Type B pancreatic cell (in vitro differentiated cells): ENCODE results near the gene PLXNA1. TPM values are rescaled to one million over a fixed set of nuclear protein-coding genes. Genes with fewer than 3 reads are reported as not detected.

ENCODE experiments used
- DNase-seq: peaks from one replicate; pipeline ENCODE4 v3.0.0; 2021; ENCODE audit warnings: mixed read lengths; ENCODE audit not compliant: unreplicated experiment; ENCODE audit errors: extremely low spot score
- H3K27ac Mint-ChIP-seq: 2 replicates; pipeline ENCODE4 v1.8.0; 2021; ENCODE audit warnings: mild to moderate bottlenecking, mixed read lengths
- H3K27me3 Mint-ChIP-seq: 2 replicates; pipeline ENCODE4 v1.8.0; 2021; ENCODE audit warnings: mixed read lengths
- H3K36me3 Mint-ChIP-seq: 2 replicates; pipeline ENCODE4 v1.8.0; 2021; ENCODE audit warnings: mixed read lengths
- H3K4me1 Mint-ChIP-seq: one replicate; pipeline ENCODE4 v1.8.0; 2021; ENCODE audit warnings: mixed read lengths; ENCODE audit not compliant: unreplicated experiment
- H3K4me3 Mint-ChIP-seq: 2 replicates; pipeline ENCODE4 v1.8.0; 2021; ENCODE audit warnings: mild to moderate bottlenecking, mixed read lengths
- H3K9me3 Mint-ChIP-seq: 2 replicates; pipeline ENCODE4 v1.8.0; 2021; ENCODE audit warnings: mixed read lengths
- CTCF ChIP-seq: fragments of 200-600 bp; sonication (generic); conservative IDR thresholded peaks from 2 replicates; pipeline ENCODE4 v1.5.0; 2021; ENCODE audit warnings: antibody characterized with exemption, mild to moderate bottlenecking
- total RNA-seq: library from RNA; stranded (reverse); gene quantifications from 2 replicates; pipeline ENCODE4 v1.2.1, GENCODE V29; 2021; ENCODE audit warnings: low replicate concordance

The PLXNA1 gene
- total RNA-seq, 1 donor from 2014 or later, result 59.2 TPM

- TF ChIP-seq CTCF, result no peak
Observed at GRCh38 chr3:127027061-127027735, 44.3 kb downstream of the PLXNA1 start.

GRCh38 chr3:127027811-127028548 lies 45.1 kb downstream of the PLXNA1 start:
- no peak overlapping the region for H3K4me3 Mint-ChIP-seq
- no peak for TF ChIP-seq CTCF
- H3K27ac Mint-ChIP-seq, result no peak overlapping the region
- no peaks in the 10 kb centered on the region for H3K9me3 Mint-ChIP-seq
- peaks cover 3% of the 10 kb centered on the region for H3K36me3 Mint-ChIP-seq
- no peaks in the 10 kb centered on the region for H3K4me1 Mint-ChIP-seq
- DNase-seq, result no peak
- no peaks in the 10 kb centered on the region for H3K27me3 Mint-ChIP-seq

More at GRCh38 chr3:127027061-127027735, 44.3 kb downstream of the PLXNA1 start:
- DNase-seq, result no peak
- H3K36me3 Mint-ChIP-seq, result peaks cover 3% of the 10 kb centered on the region
- no peak overlapping the region for H3K27ac Mint-ChIP-seq
- H3K9me3 Mint-ChIP-seq, result no peaks in the 10 kb centered on the region
- no peaks in the 10 kb centered on the region for H3K4me1 Mint-ChIP-seq
- H3K27me3 Mint-ChIP-seq, result no peaks in the 10 kb centered on the region
- no peak overlapping the region for H3K4me3 Mint-ChIP-seq

GRCh38 chr3:127028781-127029657 lies 46.1 kb downstream of the PLXNA1 start:
- Mint-ChIP-seq H3K27ac (no peak overlapping the region), H3K4me3 (no peak overlapping the region), H3K27me3 (no peaks in the 10 kb centered on the region), H3K9me3 (no peaks in the 10 kb centered on the region), H3K36me3 (peaks cover 3% of the 10 kb centered on the region), H3K4me1 (no peaks in the 10 kb centered on the region)
- no peak for DNase-seq
- TF ChIP-seq CTCF, result no peak

GRCh38 chr3:127029658-127030507 lies 47.0 kb downstream of the PLXNA1 start:
- Mint-ChIP-seq H3K36me3 (peaks cover 3% of the 10 kb centered on the region), H3K9me3 (no peaks in the 10 kb centered on the region), H3K4me1 (no peaks in the 10 kb centered on the region), H3K27me3 (no peaks in the 10 kb centered on the region), H3K4me3 (no peak overlapping the region), H3K27ac (no peak overlapping the region)
- no peak for TF ChIP-seq CTCF
- no peak for DNase-seq
